ENCODE data around the gene NDUFAF7.
A peak's percentile ranks its signal among the peaks of the same experiment; 100 is the strongest.
"Not testable (repeated sequence)": the region's sequence is repeated elsewhere in the genome, so short reads cannot be mapped to it uniquely, and the experiment has no call there.

The NDUFAF7 gene, protein sequence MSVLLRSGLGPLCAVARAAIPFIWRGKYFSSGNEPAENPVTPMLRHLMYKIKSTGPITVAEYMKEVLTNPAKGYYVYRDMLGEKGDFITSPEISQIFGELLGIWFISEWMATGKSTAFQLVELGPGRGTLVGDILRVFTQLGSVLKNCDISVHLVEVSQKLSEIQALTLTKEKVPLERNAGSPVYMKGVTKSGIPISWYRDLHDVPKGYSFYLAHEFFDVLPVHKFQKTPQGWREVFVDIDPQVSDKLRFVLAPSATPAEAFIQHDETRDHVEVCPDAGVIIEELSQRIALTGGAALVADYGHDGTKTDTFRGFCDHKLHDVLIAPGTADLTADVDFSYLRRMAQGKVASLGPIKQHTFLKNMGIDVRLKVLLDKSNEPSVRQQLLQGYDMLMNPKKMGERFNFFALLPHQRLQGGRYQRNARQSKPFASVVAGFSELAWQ

GRCh38 chr2:37231241-37232130 is at the start of gene NDUFAF7, which contains the start of gene CEBPZ:
Gene NDUFAF7, plus strand, starts transcription at chr2:37231658. Its CDS starts 48 bp downstream, at chr2:37231706.
Gene CEBPZ, minus strand, starts transcription at chr2:37231596. Its CDS starts 29 bp downstream, at chr2:37231567.
- DNase-seq: peak; percentile 91

DNA sequence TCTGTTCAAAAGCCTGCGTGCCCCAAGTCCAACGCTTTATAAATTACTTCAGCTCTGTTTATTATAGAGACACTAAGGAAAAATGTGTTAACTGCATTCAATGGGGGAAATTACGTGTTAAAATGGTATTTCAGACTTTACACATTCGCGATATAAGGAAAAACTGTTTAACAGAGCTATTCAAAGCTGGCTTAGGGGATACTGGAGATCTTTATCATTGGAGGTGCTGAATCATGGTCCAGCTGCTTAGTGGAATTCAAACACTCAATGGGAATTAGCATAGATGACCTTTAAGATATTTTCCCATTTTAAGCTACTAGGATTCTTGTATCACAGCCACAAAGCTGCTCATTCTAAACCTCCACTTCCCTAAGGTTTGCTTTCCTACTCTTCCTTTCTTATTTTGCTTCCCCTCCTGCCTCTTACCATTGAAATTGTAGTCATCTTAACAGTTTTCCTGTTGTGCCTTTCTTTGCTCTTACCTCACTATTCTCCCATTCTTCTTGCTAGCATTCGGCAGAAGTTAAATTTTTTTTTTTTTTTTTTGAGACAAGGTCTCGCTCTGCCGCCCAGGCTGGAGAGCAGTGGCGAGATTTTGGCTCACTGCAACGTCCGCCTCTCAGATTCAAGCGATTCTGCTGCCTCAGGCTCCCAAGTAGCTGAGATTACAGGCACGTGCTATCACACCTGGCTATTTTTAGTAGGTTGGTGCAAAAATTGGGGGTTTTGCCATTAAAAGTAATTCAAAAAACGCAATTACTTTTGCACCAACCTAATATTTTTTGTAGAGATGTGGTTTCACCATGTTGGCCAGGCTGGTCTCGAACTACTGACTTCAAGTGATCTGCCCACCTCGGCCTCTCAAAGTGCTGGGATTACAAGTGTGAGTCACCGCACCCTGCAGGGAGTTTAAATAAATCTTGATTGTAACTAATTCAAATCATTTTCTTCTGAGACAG is 49.5 kb upstream of the NDUFAF7 start:
- no peak for DNase-seq

- DNase-seq: no peak
Observed at GRCh38 chr2:37188570-37188969, 42.9 kb upstream of the NDUFAF7 start, which contains the start of gene SULT6B1. Gene SULT6B1, minus strand, starts transcription at chr2:37188670. Its CDS starts 30 bp downstream, at chr2:37188640.

DNA sequence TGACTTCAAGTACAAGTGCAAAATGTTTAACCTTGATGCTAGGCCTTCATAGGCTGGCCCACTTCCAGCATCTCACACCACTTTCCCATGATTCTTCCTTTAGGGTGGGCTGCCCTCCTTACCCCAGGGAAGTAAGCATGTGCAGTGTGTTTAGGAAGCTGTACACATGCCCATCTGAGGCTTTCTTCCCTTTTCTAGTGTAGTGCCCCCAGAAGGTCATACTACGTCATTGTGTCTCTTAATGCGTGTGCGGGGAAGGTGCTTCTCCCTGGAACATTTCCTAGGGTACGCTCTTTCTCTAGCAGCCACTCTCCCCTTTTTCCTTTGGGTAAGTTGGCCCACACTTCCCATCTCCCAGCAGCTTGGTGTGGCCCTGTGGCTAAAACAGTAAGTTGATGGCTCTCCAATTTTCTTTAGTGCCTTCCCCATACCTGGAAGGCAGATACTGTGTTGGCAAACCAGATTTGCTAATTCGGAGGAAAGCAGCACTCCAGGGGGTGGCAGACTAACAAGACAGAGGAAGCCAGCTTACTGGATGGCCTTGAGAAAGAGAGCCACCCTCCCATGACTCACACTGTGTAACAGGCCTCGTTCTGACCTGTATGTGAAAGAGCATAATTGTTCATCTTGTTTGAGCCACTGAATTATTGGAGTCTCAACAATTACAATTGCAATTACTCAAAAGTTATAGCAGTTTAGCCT is 41.9 kb upstream of the NDUFAF7 start:
- peak; percentile 70 for DNase-seq

GRCh38 chr2:37190290-37190689 is 41.2 kb upstream of the NDUFAF7 start:
- DNase-seq: no peak

DNA sequence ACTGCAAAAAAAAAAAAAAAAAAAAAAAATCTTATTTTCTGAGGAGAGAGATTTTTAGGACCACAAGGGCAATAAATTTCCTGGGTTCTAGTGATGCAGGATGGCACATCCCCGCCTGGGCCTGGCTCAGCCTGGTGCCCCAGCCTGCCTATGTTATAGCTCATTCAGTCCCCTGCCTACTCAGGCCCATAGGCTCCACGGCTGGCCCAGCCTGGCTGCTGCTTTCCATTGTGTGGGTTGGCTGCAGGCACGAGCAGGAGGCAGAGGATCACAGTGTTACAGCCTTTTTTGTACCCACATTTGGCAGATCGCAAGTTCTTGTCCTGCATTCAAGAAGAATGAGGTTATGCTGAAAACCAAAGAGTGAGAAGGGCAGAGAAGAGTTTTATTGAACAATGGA is 40.2 kb upstream of the NDUFAF7 start:
- DNase-seq: no peak

- no peak for DNase-seq
Observed at GRCh38 chr2:37191747-37192146, 39.7 kb upstream of the NDUFAF7 start.

DNA sequence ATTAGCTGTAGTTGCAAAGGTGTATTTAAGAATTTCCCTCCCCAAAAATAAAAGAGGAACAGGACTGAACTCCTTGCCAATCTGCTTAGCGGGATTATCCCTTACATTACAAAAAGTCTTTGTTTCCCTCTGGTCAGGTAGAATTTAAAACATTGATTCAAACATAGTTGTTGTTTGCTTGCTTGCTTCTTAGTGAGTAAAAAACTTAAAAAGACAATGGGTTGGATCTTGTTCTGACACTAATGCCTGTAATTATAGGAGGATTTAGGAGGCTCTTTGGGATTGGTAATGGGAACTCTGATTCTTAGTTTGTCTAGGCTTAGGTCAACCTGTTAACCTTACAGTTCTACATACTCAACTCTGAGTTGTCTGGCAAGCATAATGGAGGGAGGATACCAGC is 38.9 kb upstream of the NDUFAF7 start:
- DNase-seq: no peak

- not testable (repeated sequence) for DNase-seq
Observed at GRCh38 chr2:37195862-37196319, 35.6 kb upstream of the NDUFAF7 start.

DNA sequence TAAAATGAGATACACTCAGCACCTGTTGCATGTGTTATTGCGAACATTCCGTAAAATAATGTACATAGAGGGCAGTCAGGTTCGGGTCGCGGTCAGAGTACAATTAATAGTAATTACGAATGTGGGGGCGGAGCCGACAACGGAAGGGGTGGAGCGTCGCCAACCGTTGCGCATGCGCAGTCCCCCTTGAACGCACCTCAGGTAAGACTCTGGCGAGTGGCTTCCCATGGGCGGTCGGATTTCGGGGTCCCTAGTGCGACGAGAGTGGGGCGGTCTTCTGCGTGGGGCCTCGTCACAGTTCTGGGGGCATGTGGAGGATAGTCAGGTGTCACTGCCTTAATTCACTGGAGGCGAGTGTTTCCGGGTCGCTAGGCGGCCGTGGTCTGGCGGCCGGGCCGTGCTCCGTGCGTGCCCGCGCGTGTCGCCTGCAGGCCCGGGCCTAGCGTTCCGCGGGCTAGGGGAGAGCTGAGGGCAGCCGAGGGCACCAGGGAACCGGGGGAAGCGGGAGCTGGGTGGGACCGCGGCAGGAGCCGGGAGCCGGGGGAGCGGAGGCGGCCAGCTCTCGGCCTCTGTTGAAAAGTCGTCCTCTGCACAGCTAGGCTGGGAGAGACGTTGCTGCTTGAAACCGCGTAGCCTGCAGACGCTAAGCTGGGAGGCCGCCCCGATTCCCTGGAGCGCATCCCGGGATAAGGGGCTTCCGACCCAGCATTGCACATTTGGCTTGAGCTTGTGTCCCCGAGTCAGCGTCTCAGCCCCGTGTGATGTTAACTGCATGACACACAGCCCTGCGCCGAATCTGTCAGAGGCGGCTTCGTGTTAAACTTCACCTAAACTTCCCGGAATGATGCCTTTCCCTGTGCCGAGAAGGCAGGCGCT is 34.9 kb upstream of the NDUFAF7 start, which contains the start of gene CEBPZOS:
Gene CEBPZOS (plus strand): TSS at position 177 of the 876 bp plus-strand sequence. CDS start 3,209 bp downstream, outside the sequence.
- DNase-seq: peak; percentile 81

DNA sequence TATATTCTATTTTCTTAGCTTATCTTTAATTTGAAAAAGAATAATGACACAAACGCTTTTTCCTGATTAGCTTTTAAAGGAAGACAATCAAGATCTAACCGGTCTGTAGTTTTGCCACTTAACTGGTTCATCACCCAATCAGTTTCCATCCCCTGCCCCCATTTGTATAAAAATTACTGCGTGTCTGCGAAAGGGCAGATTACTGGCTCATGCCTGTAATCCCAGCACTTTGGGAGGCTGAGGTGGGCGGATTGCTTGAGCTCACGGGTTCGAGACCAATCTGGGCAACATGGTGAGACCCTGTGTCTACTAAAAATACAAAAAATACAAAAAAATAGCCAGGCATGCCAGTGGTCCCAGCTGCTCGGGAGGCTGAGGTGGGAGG is 32.8 kb upstream of the NDUFAF7 start:
- DNase-seq: no peak

DNA sequence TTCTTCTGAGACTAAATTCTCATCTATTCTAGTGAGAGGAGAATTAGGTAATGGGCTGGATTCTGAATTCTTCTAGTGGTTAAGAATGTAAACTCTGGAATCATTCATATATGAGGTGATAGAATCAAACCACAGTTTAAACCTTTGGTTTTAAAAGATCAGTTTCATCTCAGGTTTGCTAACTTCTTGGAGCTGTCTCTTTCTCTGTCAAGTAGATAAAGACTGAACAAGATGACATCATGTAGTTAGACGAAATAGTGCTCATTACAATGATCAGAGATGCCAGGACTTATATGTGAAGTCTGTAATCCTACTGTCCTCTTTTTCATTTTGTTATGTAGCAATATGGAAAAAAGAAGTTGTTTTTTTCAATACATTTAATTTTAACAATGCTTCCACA is 30.2 kb upstream of the NDUFAF7 start:
- no peak for DNase-seq

GRCh38 chr2:37201766-37202165 is 29.7 kb upstream of the NDUFAF7 start:
- no peak for DNase-seq

DNA sequence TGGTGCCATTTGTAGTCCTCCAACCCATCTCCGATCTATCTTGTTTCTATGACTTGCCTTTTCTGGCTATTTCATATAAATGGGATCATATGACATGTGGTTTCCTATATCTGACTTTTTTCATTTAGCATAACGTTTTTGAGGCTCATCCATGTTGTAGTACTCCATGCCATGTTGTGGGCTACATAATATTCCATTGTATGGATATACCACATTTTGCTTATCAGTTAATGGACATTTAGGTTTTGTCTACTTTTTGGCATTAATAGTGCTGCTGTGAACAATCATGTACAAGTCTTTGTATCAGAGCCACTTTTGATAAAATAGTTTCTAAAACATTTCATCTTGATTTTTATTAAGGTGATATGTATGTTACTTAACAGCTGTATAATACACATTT is 27.8 kb upstream of the NDUFAF7 start:
- DNase-seq: no peak

GRCh38 chr2:37205071-37205661 is 26.3 kb upstream of the NDUFAF7 start:
- DNase-seq: not testable (repeated sequence)

DNA sequence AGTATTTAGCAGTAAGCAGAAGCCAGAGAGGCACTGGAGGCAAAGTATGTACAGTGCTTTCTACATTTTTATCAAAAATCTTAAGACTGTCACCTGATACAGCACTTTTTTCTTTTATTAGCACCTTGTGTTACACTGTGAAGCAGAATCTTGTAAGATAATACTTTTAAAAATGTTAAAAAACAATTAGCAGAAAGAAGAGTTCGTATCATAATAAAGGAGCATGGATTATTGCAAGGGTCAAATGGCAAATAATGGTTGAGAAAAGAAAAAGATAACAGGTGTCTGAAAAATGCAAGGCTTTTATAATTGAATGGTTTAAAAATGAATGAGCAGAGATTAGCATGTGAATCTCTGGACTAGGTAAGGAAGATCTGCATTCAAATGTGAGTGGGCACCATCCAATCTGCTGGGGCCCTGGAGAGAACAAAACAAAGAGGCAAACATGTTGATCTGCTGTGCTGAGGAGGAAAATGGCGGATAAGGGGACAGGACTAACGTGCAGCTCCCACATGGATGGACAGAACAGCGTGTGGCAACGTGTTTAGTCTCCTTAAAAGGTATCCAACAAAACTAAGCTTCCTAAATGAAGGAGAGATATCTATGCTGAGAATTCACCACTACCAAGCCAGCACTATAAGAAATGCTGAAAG is 25.6 kb upstream of the NDUFAF7 start:
- DNase-seq: no peak

DNA sequence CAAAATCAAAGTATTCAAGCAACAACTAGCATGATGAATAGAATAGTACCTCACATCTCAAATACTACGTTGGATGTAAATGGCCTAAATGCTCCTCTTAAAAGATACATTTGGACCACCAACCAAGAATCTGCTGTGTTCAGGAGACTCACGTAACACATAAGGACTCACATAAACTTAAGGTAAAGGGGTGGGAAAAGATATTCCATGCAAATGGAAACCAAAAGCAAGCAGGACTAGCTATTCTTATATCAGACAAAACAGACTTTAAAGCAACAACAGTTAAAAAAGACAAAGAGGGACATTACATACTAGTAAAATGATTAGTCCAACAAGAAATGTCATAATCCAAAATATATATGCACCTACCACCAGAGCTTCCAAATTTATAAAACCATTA is 24.7 kb upstream of the NDUFAF7 start:
- DNase-seq: not testable (repeated sequence)

GRCh38 chr2:37211212-37211611 is 20.2 kb upstream of the NDUFAF7 start:
- no peak for DNase-seq

GRCh38 chr2:37211939-37212338 is 19.5 kb upstream of the NDUFAF7 start:
- no peak for DNase-seq

Measured in NCI-H146 (cell line).